ENCODE data around the gene CNEP1R1.

DNA sequence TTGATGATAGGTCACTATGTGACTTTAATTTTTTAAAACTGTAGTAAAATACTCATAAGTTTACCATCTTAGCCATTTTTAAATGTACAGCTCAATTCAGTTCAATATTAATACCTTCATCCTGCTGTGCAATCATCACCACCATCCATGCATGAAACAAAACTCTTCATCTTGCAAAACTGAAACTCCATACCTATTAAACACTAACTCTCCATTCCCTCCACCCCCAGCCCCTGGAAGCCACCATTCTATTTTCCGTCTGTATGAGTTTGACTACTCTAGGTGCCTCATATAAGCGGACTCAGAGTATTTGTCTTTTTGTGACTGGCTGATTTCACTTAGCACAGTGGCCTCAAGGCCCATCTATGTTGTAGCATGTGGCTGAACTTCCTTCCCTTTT lies 9.4 kb upstream of the CNEP1R1 start:
- no peak for TF ChIP-seq EZH2 (IDR thresholded peaks at IDR 0.05; ENCODE audit: insufficient read depth, poor library complexity, severe bottlenecking)
- no peak for TF ChIP-seq EZH2phosphoT487 (IDR thresholded peaks at IDR 0.05; ENCODE audit: insufficient read depth, low read depth)

Measured in GM23248 (cell line).